Activated CD4-positive, alpha-beta T cell treated with anti-CD3 and anti-CD28 coated beads, Interleukin-2, amount 50 U/mL, for 16 hours (primary cell): ENCODE data around the gene DPY19L1.
"Not testable (repeated sequence)": the region's sequence is repeated elsewhere in the genome, so short reads cannot be mapped to it uniquely, and the experiment has no call there.

ENCODE experiments used
- DNase-seq: peaks from one replicate; pipeline ENCODE4 v3.0.0-alpha.2; 2020

DPY19L1 gene

GRCh38 chr7:34912236-34912635, 125.0 kb downstream of the DPY19L1 start:
- no peak for DNase-seq

GRCh38 chr7:34906266-34906850, 130.9 kb downstream of the DPY19L1 start:
- not testable (repeated sequence) for DNase-seq

GRCh38 chr7:34904987-34905386, 132.3 kb downstream of the DPY19L1 start:
- DNase-seq, result no peak

GRCh38 chr7:34903921-34904320, 133.4 kb downstream of the DPY19L1 start:
- DNase-seq, result not testable (repeated sequence)

GRCh38 chr7:34902182-34902581, 135.1 kb downstream of the DPY19L1 start:
- DNase-seq, result no peak

- DNase-seq, result peak; percentile 10
Measured at GRCh38 chr7:34900891-34901513, 136.3 kb downstream of the DPY19L1 start.

GRCh38 chr7:34895202-34895601, 142.1 kb downstream of the DPY19L1 start:
- DNase-seq, result no peak

- no peak for DNase-seq
Measured at GRCh38 chr7:34889951-34890350, 147.3 kb downstream of the DPY19L1 start.

- DNase-seq, result no peak
Measured at GRCh38 chr7:34886856-34887255, 150.4 kb downstream of the DPY19L1 start.

GRCh38 chr7:34883855-34884254, 153.4 kb downstream of the DPY19L1 start:
- DNase-seq, result not testable (repeated sequence)

GRCh38 chr7:34879871-34880270, 157.4 kb downstream of the DPY19L1 start:
- no peak for DNase-seq

GRCh38 chr7:34878944-34879735, 158.1 kb downstream of the DPY19L1 start:
- not testable (repeated sequence) for DNase-seq
